Measurements from ENCODE around the gene CNBP. TPM values are rescaled to one million over a fixed set of nuclear protein-coding genes. Genes with fewer than 3 reads are reported as not detected.
"Not testable (repeated sequence)": the region's sequence is repeated elsewhere in the genome, so short reads cannot be mapped to it uniquely, and the experiment has no call there.

The CNBP gene
- total RNA-seq, 2 experiments from 2014 or later = 453 to 454 TPM

- POLR2A ChIA-PET = no interaction called here
- CTCF ChIA-PET = interaction anchor here (0.6 to 2.4 kb wide), 3 partner anchors 25 to 134 kb away, joined by 3 to 15 read pairs (median 4); no protein-coding TSS in a partner anchor
Measured at GRCh38 chr3:129187857-129188256, 4.2 kb upstream of the CNBP start.

DNA sequence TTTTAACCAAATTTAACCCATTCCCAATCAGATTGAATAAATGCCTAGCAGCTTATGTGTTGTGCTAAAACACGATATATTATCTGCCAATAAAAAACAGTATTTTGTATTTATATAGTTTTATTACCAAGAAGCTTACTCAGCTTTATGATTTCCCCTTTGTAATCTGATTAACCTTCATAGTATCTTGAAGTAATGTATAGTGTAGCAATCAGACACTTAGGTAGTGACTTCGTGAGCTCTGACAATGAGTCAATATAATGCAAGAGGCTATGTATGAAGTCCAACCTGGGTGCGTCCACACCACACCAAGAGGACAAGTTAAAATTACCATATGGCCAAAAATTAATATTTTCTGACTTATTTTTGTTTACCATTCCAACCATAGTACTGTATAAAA, 2.1 kb upstream of the CNBP start:
- H3K4me1 Mint-ChIP-seq (ENCODE audit: low read depth) = peaks cover 15% of the 10 kb centered on the region
- no peak for TF ChIP-seq CTCF (IDR thresholded peaks at IDR 0.05)
- intact Hi-C loops (cut with micrococcal nuclease) = no loop called here
- peak overlapping the region; percentile 64 for H3K27ac Mint-ChIP-seq
- H3K4me3 Mint-ChIP-seq = peak overlapping the region; percentile 97
- ChIA-PET CTCF (interaction anchor here (0.7 to 2.0 kb wide), 9 partner anchors 11 to 216 kb away, joined by 3 to 22 read pairs (median 4); partner anchors contain the start of gene COPG1), POLR2A (interaction anchor here (0.6 to 2.3 kb wide), 10 partner anchors 9 to 392 kb away, joined by 3 to 7 read pairs (median 4); partner anchors contain the start of genes COPG1 and RAB43)
- ATAC-seq (no peak), DNase-seq (no peak)
- H3K36me3 Mint-ChIP-seq (ENCODE audit: low read depth) = peaks cover 30% of the 10 kb centered on the region
- no peaks in the 10 kb centered on the region for H3K9me3 Mint-ChIP-seq
- H3K27me3 Mint-ChIP-seq = no peaks in the 10 kb centered on the region

More at GRCh38 chr3:129187857-129188256, 4.2 kb upstream of the CNBP start:
- no peaks in the 10 kb centered on the region for H3K9me3 Mint-ChIP-seq
- no peaks in the 10 kb centered on the region for H3K27me3 Mint-ChIP-seq
- no peak for TF ChIP-seq CTCF (IDR thresholded peaks at IDR 0.05)
- DNase-seq (no peak), ATAC-seq (no peak)
- intact Hi-C loops (cut with micrococcal nuclease) = no loop called here
- H3K36me3 Mint-ChIP-seq (ENCODE audit: low read depth) = peaks cover 10% of the 10 kb centered on the region
- H3K27ac Mint-ChIP-seq = peak overlapping the region; percentile 40
- no peak overlapping the region for H3K4me3 Mint-ChIP-seq
- peaks cover 10% of the 10 kb centered on the region for H3K4me1 Mint-ChIP-seq (ENCODE audit: low read depth)

GRCh38 chr3:129184784-129185542, 1.3 kb upstream of the CNBP start:
- not testable (repeated sequence) for H3K27me3 Mint-ChIP-seq, DNase-seq, H3K9me3 Mint-ChIP-seq, ATAC-seq
- ChIA-PET POLR2A (interaction anchor here (0.6 to 2.3 kb wide), 8 partner anchors 9 to 391 kb away, joined by 3 to 7 read pairs (median 4); partner anchors contain the start of genes COPG1 and RAB43), CTCF (interaction anchor here (1.2 to 2.0 kb wide), 4 partner anchors 12 to 169 kb away, joined by 3 to 22 read pairs (median 4); no protein-coding TSS in a partner anchor)
- Mint-ChIP-seq H3K27ac (peak overlapping the region; percentile 99), H3K36me3 (ENCODE audit: low read depth) (peaks cover 38% of the 10 kb centered on the region), H3K4me3 (peak overlapping the region; percentile 97), H3K4me1 (ENCODE audit: low read depth) (peaks cover 22% of the 10 kb centered on the region)
- intact Hi-C loops (cut with micrococcal nuclease) = loop anchor here (5.0 kb wide), 2 partner anchors 62 to 63 kb away; partner anchors contain the start of genes COPG1 and RAB43

DNA sequence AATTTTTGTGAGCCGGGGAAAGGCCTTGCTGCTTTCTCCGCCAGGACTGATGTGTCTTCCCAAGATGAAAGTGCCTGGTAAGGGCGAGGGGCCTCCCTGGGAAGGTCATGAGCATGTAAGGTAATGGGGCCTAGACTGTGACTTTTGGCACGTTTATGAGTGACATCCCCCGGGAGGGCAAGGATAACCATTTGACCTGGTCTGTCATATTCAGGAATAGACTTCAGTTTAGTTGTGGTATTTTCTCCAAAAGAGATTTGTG, 631 bp upstream of the CNBP start:
- peaks cover 42% of the 10 kb centered on the region for H3K36me3 Mint-ChIP-seq (ENCODE audit: low read depth)
- CTCF ChIA-PET = interaction anchor here (0.6 to 3.5 kb wide), 3 partner anchors 22 to 504 kb away, joined by 3 to 16 read pairs (median 5); no protein-coding TSS in a partner anchor
- H3K27ac Mint-ChIP-seq = peak overlapping the region; percentile 99

More for the DNA sequence above, 631 bp upstream of the CNBP start:
- TF ChIP-seq CTCF (IDR thresholded peaks at IDR 0.05) = no peak
- intact Hi-C loops (cut with micrococcal nuclease) = loop anchor here (5.0 kb wide), 2 partner anchors 62 to 63 kb away; partner anchors contain the start of genes COPG1 and RAB43
- Mint-ChIP-seq H3K4me1 (ENCODE audit: low read depth) (peaks cover 25% of the 10 kb centered on the region), H3K27me3 (no peaks in the 10 kb centered on the region), H3K9me3 (no peaks in the 10 kb centered on the region), H3K4me3 (peak overlapping the region; percentile 97)
- DNase-seq (peak; percentile 46), ATAC-seq (peak; percentile 10)
- POLR2A ChIA-PET = interaction anchor here (0.6 to 6.9 kb wide), 11 partner anchors 10 to 158 kb away, joined by 3 to 82 read pairs (median 11); partner anchors contain the start of genes HMCES and RAB43
